Measurements from ENCODE around the gene CD22.

- no peak for TF ChIP-seq POLR2AphosphoS5 (IDR thresholded peaks at IDR 0.05; ENCODE audit: insufficient read depth, low read depth, low read length)
- no peak for TF ChIP-seq POLR2A (IDR thresholded peaks at IDR 0.05; ENCODE audit: low read depth, low read length)
- TF ChIP-seq CTCF (IDR thresholded peaks at IDR 0.05; ENCODE audit: extremely low read depth in 1 of 2, insufficient read depth in 1 of 2, low read depth in 1 of 2, low read length in 2 of 2): no peak
Observed at GRCh38 chr19:35328851-35329285, at the start of gene CD22.
